ENCODE measurements around the gene MRPS10. TPM values are rescaled to one million over a fixed set of nuclear protein-coding genes. Genes with fewer than 3 reads are reported as not detected.

The MRPS10 gene
- total RNA-seq, 1 donor from 2014 or later: 51.4 TPM

DNA sequence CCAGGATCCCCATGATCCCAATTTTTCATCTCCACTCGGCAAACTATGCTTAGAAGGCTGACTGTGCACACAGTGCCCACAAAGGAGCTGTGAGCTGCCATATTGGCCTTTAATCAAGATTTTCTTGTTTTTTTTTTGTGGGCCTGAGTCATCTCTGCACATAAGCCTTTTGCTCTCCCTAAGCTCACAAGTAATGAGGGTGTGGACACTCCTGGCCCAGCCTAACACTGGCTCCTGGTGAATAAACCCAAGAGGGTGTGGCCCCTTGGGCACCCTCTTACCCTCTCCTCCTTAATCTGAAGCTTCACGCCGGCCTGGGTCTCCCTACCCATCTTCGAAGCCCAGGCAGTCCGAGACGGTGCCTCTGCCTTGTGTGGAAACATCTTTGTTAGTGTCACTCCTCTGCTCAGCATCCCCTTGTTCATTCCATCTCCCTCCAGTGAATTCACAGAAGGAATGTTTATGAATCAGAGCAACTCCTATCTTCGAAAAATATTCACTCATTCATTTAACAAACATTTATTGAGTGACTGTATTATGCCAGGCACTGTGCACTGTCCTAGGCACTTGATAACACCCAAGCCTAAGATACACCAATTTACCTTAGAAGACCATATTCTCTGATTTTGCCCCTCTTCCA is 22.2 kb upstream of the MRPS10 start:
- FAIRE-seq (no peak), DNase-seq (ENCODE audit: low spot score in 2 of 2) (no peak)

DNA sequence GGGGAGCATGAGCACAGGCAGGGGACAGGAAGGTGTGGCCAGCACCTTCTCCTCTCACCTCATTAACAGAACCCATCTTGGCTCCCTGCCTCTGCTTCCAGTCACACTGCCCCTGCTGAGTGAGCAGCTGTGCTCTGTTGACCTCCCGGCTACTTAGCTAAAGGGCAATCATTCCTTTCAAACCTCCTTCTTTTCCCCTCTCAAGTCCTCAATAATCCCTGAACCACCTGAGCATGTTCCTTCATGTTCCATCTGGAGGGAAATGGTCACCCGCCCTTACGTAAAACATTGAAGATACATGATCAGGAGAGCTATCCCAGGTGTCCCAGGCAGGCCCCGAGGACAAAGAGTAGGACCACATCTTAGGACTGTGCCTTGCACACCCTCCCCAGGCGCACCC is 21.7 kb upstream of the MRPS10 start:
- no peak for FAIRE-seq
- DNase-seq (ENCODE audit: low spot score in 2 of 2): no peak

DNA sequence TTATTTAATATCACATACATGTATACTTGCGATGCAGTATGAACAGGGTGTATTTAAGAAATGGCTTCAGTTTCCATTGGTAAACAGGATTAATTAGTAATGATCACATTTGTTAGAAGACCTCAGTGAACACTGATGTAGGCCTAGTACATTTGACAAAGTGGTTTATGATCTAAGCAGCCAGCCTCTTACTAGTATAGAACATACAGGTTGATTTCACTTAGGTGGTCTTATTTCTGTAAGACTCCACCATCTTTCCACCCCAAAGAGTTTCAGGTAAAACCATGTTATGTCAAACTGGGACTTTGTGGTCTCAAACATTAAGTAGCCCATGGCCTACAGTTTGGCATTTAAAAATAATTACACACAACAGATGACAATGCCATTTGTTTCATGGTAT is 20.2 kb upstream of the MRPS10 start:
- DNase-seq (ENCODE audit: low spot score in 2 of 2) (no peak), FAIRE-seq (no peak)

DNA sequence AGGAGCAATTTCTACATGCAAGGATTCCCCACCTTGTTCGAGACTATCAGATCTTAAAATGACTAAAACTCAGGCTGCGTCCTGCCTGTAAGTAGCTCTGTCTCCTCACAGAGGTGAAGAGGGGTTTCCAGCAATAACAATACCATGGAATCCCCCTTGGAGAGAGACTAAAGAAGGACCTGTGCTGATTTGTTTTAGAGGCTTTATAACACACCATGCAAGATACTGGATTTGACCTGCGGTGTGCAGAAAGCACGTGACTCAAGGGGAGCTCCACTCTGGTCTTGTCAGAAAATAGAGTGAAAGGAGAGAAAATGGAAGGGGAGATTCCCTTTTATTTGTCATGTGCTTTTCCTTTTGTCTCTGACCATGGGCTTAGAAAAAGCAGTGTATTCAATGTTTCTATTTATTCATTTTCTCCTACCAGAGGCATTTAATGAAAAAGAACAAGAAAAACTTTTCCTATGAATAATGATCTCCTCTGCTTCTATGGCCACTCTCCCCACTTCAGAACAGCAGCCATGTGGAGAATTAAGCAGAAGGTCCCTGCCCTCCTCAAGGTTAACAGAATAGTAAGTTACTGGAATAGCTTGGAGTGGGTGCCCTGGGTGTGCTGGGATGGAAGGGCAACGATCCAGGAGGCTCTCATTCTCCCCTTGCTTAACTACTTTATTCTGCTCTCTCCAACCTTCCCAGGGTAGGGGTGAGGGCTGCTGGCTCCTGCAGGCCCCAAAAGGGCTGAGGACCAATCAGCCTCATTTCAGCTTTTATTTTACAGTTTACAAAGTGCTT is 19.2 kb upstream of the MRPS10 start:
- no peak for FAIRE-seq
- no peak for DNase-seq (ENCODE audit: low spot score in 2 of 2)

DNA sequence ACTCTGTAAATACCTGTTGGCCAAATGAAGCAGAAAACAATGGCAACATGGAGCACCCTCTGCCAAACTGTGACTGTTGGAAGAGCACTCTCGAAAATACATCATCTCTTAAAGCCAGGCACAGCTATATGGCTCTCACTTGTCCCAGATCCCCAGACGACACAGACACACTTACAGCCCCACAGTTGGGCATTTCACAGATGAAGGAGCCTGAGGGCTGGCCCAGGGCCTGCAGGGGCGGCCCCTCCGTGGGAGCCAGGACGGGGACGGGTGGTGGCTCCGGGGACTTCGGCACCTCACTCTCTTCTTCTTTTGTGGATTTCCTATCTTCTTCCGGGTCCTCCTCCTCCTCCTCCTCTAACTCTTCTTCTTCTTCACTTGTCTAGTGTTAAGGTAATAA is 18.4 kb upstream of the MRPS10 start:
- FAIRE-seq (no peak), DNase-seq (ENCODE audit: low spot score in 2 of 2) (no peak)

DNA sequence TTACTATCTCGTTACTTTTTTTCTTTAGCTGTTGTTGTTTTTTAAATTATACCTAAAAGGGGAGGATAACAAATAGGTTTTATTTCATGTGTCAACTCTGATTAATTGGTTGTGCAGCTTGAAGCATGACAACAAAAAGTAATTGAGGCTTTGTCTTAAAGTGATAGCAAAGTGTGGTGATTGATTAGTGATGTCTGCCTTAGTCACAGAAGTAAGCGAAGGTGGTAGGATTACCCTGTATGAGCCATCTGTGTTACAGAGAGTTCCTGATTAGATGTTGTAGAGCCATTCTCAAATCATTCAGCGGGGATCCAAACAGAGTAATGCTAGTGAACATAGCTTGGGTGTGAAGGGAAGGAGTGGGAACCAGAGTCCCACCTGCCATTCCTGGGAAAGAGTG is 14.4 kb upstream of the MRPS10 start:
- FAIRE-seq (no peak), DNase-seq (ENCODE audit: low spot score in 2 of 2) (no peak)

DNA sequence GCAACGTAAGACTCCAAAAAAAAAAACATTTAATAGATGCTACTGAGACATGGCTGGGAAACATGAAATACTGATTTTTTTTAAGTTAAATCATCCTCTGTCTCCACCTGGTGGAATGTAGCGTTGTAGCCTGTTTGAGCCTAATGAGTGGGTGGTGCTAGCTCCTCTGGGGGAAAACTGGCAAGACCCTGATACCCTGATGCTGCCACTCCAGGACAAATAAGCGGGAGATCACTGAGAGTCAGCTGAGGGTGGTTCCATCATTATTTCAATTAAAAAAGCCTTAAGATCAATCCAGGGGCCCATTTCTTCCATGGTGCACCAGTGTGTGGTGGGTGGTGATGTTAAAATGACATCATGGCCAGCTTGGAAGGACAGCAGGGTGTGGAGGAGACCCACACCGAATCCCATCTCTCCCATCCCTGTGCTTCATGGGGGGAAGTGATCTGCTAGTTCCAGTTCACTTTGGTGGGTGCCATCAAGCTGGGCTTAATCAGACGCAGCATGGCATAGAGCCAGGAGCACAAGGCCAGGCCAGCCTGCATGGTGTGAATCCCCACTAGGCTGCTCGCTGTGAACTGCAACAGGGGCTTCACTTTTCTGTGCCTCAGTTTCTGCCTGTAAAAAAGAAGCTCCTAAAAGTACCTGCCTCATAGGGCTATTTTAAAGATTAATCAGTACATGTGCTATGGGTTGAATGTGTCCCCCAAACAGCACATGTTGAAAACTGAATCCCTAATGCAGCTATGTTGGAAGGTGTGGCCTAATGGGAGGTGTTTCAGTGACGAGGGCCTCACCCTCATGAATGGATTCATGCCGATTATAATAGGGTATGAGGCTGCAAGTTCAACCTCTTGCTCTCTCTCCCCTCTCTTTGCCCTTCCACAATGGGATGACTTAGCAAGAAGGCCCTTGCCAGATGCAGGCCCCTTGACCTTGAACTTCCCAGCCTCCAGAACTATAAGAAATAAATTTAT is 13.0 kb upstream of the MRPS10 start:
- FAIRE-seq: no peak
- DNase-seq (ENCODE audit: low spot score in 2 of 2): no peak

DNA sequence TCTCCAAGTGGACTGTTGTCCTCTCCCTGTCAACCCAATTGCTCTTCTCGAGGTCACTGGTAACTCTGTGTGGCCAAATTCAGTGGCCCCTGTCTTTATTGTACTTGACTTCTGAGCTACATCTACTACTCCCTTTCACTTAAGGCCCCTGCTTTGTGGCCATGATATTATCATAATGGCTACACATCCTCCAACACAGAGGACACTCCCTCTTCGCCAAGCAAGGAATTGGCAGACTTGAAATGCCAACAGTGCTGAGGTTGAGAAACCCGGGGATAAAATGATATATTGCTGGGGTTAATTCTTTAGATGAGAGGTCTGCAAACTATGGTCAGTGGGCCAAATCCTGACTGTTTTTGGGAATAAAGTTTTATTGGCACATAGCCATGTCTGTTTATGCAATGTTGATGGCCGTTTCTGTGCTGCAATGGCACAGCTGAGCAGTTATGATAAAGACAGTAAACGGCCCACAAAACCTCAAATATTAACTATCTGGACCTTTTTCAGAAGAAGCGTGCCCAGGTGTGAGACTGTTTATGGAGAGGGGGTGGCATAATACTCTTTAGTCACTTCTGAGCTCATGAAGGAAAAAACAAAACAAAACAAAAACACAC is 12.0 kb upstream of the MRPS10 start:
- DNase-seq (ENCODE audit: low spot score in 2 of 2) (no peak), FAIRE-seq (no peak)

DNA sequence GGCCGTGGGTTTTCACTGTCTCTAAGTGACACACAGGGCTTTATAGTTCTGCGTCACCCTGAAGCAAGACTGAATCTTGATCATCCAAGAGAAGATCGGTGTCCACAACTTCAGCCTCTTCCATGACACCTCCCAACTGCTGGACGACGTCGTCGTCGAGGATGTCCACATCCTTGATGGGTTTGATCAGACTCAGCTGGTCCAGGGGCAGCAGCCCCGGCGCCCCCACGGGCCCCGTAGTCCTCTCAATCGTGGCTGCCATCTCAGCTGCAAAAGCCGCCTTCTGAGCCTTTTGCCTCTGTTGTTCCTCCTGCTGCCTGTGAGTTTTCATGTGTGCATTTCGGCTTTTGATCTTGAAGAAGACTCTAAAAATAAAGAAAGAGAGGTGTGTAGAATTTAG is 10.6 kb upstream of the MRPS10 start:
- DNase-seq (ENCODE audit: low spot score in 2 of 2) (no peak), FAIRE-seq (no peak)

DNA sequence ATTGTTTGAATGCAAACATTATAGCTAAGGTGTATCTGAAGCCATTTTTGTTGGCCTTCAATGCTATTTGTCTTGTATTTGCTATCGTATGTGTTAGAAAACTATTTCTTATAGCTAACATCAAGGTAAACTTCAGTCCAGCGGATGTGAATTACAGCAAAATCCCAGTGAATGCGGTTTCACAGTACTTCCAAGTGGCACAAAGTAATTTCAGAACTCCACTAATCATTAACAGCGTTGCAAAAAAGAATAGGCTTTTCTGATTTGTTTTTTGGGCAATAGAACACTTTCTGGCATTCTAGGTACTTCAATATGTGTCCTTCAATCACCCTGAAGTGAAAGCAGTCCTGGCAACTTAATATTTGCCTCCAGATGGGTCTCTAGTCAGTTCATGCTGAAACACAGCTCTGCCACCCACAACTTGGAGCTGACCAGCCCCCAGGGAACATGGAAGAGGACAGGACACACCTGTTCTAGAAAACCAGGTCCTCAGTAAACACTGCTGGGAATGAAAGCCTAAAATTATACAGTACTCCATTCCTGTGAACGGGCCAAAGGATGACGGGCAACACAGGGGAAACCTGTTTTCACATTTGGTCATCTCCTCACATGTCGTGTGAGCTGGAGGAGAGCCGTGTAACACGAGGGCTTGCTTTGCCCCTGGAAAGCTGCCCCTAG is 9.7 kb upstream of the MRPS10 start:
- DNase-seq (ENCODE audit: low spot score in 2 of 2) (no peak), FAIRE-seq (no peak)

DNA sequence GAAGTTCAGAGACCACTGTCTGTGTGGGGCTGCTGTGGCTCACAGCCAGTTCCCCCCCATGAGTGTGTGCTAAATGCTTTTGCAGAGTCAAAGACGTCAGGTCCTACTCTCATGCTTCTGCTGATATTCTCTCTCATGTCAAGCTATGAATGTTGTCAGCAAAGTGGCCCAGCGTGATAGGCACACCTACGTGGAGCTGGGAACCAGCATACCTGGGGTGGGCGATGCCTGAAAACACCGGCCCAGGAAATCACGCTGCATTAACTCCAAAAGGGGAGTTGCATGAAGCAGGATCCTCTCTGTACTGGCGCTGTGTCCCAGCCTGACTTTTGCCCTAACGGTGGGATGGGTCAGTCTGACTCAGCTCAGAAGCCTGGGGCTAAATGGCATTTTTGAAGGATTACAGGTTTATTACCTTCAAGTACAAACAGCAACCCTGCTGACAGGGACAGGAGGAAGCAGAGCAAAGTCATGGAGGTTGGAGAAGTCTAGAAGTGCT is 9.0 kb upstream of the MRPS10 start:
- DNase-seq (ENCODE audit: low spot score in 2 of 2) (no peak), FAIRE-seq (no peak)

DNA sequence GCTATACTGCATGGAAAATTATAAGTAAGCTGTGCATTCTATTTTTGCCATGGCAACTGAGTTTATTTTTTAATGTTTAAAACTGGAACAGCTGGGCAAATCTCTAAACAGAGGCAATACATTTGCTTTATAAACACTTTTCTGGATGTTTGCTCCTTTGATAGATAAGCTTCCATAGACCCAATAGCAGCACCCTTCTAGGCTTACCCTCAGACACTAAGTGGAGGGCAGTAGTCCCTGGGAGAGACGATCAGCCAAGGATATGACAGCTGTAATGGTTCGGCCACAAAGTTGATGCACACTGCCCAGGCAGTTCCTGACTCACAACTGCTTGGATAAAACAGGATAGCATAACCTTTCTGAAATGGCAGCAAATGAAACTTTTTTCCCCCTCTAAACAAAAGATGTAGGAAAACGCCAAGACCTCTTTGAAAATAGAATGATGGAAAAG is 8.5 kb upstream of the MRPS10 start:
- FAIRE-seq: no peak
- DNase-seq (ENCODE audit: low spot score in 2 of 2): no peak

DNA sequence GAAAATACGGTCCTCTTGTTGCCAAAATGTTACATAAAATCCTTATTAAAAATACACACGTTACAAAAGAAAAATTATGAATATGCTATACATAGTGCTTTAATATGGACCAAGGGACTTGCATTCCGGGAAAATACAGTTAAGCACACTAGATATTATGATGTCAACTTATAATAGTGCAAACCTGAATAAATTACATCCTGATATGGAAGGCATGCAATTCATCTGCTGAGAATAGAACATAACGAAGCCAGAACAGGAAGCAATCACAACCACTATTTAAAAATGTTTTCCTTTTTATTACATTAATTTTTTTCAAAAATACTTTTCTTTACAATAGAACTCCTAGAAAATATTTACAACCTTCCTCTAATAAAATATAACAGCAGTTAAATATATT is 7.8 kb upstream of the MRPS10 start:
- DNase-seq (ENCODE audit: low spot score in 2 of 2): no peak

DNA sequence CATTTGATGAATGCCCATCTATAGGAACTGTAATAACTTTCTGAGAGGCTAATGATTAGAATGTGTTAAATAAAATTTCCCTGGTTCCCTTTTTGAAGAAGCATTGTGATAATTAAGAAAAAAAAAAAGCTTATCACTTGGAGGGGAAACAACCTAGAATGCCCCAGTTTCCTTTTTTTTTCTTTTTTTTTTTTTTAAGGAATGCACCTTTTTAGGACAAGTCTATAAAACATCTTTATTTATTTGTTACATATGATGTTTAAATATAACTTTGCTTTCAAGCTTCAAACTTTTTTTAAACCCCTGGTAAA is 7.3 kb upstream of the MRPS10 start:
- no peak for DNase-seq (ENCODE audit: low spot score in 2 of 2)

More for the DNA sequence above, 7.8 kb upstream of the MRPS10 start:
- no peak for FAIRE-seq

DNA sequence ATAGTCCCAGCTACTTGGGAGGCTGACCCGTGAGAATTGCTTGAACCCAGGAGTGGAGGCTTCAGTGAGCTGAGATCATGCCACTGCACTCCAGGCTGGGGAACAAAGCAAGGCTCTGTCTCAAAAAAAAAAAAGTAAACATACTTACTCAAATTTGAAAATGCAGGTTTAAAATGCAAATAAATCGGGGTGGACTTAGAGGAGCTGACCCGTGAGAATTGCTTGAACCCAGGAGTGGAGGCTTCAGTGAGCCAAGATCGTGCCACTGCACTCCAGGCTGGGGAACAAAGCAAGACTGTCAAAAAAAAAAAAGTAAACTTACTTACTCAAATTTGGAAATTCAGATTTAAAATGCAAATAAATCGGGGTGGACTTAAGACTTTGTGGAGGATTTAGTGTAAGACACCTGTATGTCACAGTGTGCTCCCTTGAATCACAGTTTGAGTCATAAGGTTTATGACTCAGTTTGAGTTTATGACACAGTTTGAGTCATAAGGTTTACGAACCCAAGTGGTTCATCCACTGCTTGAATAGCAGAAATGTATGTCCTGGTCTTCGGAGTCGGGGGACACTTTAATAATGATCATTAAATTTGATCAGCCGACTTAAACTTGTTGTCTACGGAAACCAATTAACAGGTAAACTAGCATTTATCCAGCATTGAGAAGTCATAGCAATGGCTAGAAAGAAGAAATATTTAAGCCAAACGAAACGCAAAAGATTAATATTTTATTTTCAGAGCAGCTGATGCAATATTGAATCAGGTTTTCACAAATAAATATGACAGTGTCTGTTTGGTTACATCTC is 6.8 kb upstream of the MRPS10 start:
- no peak for DNase-seq (ENCODE audit: low spot score in 2 of 2)
- FAIRE-seq: no peak

More for the DNA sequence above, 7.3 kb upstream of the MRPS10 start:
- no peak for FAIRE-seq

DNA sequence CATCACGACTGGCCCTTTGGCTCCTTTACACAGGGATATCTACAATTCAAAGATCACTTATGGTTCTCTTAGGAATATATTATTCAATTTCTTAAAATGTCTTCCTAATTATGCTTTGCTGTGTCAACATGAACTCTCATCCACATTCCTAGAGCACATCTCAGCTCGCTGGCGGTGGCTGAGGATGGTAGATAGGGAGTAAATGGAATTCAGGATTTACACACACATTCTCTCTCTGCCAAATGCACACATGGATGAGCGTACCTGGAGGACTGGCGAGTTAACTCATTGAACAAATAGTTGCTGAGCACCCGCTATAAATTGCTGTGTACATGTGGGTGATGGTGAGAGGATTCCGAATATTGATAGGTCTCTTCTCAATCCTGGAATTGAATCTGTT is 4.8 kb upstream of the MRPS10 start:
- DNase-seq (ENCODE audit: low spot score in 2 of 2) (no peak), FAIRE-seq (no peak)

DNA sequence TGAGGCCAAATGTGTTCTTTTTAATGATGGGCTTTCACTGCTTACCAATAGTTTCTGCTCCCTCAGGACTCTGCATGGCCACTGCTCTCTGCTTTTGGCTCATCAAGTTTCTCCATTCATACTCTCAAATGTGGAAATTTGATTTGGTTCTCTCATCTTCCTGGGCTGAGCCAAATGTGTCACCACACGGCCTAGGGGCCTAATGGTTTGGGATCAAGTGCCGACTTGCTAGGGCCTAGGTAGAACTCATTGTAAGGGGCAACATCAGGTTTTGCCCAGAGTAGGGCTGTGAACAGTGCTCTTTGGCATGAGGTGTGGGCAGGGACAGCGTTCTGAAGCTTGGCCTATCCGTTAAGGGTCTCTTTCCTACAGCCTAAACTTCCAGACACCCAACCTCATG is 3.9 kb upstream of the MRPS10 start:
- FAIRE-seq: no peak
- DNase-seq (ENCODE audit: low spot score in 2 of 2): no peak

DNA sequence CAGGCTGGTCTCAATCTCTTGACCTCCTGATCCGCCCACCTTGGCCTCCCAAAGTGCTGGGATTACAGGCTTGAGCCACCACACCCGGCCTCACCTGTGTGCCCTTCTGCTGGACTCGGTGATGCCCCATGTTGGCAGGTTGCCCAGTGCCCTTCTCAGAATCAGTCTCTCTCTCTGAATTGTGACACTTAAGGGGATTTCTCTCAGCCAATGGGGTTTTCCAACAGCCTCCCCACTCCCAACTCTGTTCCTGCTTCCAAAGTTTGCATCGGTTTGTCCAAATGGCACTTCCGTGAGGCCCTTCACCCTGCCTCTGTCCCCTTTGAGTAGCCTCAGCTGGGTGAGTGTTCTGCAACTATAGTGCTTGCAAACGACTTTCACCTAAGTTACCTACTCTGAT is 3.1 kb upstream of the MRPS10 start:
- no peak for FAIRE-seq
- DNase-seq (ENCODE audit: low spot score in 2 of 2): no peak

DNA sequence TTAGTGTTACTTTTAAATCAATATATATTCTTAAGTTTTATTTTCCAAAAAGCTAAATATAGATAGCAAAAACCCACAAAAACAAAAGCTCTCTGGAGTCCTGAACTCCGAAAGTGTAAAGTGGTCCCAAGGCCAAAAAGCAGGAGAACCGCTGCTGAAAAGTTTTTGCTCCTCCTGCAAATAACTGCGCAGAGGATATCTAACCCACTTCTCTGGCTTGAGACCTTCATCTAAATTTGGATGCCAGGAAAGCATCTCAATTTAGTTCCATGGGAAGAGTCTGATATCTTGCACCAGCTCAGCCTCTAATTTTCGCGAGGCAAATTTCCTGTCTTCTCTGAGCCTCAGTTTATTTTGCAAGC is 523 bp downstream of the MRPS10 start:
- DNase-seq (ENCODE audit: low spot score in 2 of 2): no peak
- FAIRE-seq: no peak

All from frontal cortex (tissue), 4 donors.